GM18870 (cell line): ENCODE data around the gene PPID.
A peak's percentile ranks its signal among the peaks of the same experiment; 100 is the strongest.
"Not testable (repeated sequence)": the region's sequence is repeated elsewhere in the genome, so short reads cannot be mapped to it uniquely, and the experiment has no call there.

Experiments
- ATAC-seq: cut with Tn5 transposase; IDR thresholded peaks from one replicate; pipeline ENCODE4 v1.9.1; 2021; ENCODE audit warnings: moderate library complexity; ENCODE audit not compliant: unreplicated experiment

PPID gene

DNA sequence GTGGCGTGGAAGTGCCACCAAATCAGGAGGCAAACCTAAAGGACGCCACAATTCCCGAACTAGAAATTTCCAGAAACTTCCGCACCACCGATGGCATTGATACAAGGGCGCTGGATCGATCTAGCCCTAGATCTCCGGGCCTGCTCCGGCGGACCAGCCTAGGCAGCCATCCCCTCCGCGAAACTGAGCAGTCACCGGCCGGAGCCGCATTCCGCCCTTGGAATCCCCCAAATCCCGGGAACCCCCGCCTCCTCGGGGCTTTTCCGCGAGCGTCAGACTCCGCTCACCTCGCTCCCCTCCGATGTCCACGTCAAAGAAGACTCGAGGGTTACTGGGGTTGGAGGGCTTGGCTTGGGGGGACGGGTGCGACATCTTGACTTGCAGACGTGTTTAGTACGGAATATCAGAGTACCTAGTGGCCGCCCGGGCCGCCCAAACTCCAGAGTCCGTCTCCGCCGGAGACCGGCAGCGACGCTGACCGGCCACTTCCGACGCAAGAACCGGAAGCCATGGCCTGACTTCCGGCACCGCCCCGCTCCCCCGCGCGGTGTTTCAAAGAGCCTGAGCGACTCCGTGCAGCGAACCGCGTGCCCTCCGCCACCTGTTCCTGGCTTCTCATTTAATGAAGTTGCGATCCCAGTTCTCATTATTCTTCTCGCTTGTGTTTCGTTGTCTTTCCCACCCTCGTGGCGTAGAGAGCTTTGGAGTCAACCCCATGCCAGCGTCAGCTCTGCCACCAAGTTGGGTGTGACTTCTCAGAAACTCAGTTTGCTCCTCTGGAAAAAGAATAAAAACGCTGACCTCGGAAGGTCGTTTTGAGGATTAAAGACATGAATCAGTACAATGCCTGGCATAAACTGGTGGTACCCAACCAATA, at the start of gene PPID:
PPID (minus strand) TSS at position 480 of the 877 bp plus-strand sequence; CDS start at position 372, 108 bp downstream.
- ATAC-seq = peak; percentile 82

DNA sequence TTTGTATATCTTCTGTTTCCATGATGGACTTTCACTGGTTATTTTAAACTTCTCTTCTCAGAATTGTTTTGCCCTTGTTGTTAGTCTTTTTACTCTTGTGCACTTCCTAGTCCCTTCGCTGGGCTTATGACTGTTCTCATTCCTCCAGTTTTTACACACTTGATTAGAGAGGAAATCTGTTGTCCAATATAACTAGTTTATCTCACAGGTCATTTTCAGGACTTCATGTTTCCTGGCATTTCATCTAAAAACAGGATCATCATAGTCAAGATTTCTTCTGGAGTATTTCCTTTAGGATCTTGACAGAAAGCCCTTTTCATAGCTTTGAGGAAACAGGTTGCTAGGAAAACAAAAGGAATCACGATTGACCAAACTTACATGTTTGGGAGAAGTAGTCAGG, 48.6 kb upstream of the PPID start:
- no peak for ATAC-seq

DNA sequence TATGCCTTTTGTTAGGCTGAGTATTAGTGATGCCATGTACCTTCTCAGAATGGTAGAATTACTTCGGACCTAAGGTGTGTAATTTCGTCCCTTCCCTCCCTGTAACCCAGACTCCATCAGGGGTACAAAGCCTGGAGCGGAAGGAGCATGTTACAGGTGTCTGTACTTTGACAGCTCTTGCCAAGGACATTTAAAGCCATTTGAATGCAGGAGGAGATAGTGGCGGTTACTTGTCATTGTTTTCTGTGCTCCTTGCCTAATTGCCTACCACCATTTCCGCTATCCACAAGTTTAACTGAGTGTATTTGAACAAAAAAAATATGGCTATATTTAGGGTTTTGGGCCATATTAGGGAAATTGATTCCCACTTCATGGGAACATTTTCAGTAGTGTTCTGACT, 47.5 kb upstream of the PPID start:
- no peak for ATAC-seq

DNA sequence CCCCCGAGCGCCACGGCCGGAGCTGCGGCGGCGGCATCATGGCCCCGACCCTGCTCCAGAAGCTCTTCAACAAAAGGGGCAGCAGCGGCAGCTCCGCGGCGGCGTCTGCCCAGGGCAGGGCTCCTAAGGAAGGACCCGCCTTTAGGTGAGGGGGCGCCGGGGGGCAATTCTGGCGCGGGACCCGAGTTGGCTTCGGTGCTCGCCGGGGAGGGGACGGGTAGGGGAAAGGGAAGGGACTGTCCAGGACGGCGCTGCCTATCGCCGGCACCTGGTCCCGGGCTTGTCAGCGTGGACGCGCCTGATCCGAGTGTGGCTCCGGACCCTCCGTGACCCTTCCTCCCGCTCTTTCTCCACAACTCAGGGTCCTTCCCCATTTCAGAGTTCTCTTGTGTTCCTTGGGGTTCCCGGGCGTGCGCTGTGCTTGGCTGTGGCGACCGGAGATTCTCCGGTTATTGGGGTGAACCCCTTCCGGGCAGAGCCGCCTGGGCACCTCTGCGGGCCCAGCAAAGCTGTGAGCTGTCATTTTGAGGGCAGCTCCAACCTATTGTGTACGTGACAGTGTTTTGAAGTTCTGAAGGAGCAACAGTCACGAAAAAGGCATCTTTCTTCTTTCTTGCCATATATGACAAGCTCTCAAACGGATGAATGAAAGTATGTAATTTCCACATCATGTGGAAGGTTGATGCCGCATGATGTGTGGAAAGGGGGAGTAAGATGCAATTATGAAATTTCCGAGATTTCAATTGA, 46.2 kb upstream of the PPID start:
- ATAC-seq = peak; percentile 26

DNA sequence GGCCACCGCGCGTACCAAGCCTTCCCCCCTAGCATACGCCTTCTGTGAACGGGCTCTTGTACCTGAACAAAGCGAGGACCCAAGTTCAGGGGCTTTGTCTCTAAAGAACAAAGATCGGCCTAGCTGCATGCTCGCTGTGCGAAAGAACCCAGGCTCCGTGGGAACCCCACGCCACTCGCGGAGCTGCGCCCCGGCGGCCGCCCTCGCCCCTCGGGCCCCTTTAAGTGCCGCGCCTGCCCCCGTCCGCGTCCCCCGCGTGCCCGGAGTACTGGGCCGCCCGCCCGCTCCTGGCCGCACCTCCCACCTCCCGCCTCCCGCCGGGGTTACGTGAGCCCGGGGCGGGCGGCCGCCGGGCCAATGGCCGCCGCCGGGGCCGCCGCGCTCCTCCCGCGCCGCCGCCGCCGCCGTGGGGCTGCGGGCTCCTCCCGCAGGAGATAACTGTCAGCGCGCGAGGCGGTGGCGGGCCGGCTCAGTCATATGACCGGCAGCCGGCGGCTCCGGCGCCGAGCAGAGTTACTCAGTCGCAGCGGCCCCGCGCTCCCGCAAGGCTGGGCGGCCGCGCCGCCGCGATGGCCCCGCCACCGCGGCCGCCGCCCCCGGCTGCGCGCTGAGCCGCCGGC, 45.5 kb upstream of the PPID start, which contains the start of gene FNIP2:
FNIP2 (plus strand) TSS at position 472 of the 620 bp plus-strand sequence. CDS start 187 bp downstream, outside the sequence.
- ATAC-seq = peak; percentile 40

DNA sequence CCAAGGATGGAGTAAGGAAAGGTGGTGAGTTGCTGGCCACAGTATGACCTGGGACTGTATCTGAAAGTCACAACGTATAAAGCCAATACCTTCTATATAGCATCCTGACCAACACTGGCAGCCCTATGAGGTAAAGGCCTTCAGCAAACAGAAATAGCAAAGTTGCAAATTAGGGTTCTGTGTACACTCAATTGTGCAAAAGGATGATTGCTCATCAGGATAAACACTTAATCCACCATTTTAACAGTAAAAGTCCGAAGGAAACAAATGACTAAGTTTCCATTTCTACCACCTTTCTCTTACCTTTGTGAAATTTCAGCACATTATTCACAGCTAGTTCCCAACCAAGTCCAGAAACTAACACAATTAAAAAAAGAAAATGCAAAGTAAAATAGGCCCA, 44.3 kb upstream of the PPID start:
- ATAC-seq = no peak

DNA sequence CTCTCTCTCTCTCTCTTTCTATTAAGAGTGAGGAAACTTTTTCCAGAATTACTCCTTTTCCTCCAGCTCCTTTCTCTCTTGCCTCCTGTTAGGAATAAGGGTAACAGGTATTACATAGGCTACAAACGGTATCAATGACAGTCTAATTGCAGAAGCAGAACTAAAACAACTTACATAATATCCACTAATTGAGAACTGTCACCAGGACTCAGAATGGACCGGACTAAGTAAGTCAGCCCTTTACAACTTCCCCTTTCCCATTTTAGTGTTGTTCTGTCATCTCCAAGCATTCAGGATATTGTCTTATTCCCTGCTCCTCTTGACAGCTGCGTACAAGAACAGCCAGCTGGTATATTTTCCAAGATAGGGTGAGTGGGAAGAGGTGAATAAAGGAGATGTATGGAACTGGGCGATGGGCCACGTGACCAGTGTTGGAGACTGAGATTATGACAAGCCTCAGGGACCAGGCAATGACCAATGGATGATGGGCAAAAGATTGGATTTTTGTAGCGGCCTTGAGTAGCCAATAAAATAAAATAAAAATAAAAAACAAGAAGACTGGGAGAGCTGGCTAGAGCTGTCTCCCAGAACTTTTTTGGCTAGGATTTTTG, 43.3 kb upstream of the PPID start:
- ATAC-seq = no peak

DNA sequence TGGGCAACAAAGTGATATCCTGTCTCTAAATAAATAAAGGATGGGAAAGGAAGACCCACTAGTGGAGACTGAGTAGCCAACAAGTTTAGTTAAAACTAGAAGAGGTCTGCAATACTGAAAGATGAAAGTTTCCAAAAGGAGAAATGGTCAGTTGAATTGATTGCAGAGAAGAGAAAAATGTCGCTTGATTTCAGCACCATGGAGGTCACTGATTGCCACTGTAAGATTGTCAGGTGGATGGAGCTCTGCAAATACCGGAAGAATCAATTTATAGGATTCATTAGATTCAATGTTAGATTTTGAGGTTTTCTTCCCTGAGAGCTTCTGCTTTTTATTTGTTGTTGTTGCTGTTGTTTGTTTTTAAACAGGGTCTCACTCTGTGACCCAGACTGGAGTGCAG, 40.3 kb upstream of the PPID start:
- no peak for ATAC-seq

DNA sequence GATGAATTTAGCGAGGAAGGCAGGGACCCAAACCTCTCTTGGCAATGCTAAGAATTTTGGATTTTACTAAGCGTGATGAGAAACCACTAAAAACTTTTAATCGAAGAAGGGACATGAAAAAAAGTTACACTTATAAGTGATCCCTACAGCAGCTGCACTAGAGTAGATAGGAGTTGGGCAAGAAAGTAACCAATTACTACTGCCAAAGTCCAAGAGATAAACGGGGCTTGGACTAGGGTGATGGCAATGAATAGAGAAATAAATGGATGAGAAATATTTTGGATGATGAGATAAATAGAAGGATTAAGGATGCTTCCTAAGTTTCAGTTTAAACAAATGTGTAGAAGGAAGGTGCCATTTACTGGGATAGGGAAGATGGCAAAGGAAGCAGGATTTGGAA, 39.4 kb upstream of the PPID start:
- no peak for ATAC-seq

DNA sequence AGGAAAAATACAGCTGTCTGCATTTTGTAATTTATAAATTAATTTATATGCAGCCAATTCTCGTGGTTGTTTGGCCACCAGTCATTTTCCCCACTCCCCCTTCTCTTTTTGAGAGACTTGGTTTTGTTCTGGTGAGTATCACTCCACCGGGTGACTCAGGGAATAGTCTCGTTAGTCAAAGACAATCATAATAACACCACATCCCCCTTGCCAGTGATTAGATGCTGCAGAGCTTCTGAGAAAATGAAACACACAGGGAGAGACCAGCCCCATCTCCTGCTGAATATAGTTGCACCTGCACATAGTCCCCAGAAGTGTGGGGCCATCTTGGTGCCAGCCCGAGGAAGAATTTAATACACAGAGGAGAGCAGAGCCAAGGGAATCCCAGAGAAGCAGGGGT, 37.7 kb upstream of the PPID start:
- no peak for ATAC-seq

DNA sequence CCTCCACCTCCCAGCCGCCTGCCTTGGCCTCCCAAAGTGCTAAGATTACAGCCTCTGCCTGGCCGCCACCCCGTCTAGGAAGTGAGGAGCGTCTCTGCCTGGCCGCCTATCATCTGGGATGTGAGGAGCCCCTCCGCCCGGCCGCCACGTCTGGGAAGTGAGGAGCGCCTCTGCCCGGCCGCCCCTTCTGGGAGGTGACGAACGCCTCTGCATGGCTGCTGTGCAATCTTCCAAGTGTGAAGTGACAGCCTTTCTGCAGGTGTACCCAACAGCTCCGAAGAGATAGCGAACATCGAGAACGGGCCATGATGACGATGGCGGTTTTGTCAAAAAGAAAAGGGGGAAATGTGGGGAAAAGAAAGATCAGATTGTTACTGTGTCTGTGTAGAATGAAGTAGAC, 36.3 kb upstream of the PPID start:
- ATAC-seq = not testable (repeated sequence)

DNA sequence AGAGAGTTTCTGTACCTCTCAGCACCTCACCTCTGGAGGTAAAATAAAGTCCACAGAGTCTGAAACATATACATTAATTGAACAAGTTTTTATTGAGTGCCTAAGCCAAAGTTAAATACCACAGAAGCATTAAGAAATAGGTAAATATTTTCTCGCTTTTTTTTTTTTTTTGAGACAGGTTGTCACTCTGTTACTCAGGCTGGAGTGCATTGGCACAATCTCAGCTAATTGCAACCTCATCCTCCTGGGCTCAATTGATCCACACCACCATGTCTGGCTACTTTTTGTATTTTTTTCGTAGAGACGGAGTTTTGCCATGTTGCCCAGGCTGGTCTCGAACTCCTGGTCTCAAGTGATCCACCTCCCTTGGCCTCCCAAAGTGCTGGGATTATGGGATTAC, 35.5 kb upstream of the PPID start:
- ATAC-seq = no peak

DNA sequence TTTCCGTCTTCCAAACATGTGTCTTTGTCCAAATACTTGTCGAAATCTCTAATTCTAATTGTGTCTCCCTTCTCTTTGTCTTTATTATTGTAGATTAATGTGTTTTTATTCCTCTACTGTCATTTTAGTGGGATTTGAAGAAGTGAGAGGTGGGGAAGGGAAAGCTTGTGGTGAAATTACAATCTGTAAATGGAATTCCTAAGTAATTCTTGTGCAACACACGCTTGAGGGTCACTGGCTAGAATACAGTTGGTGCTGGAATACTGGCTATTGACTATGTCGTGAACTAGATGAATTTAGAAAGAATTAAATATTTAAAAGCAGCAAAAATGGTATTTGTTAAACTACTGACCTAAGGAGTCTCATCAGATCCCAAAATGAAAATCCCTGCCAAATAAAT, 34.9 kb upstream of the PPID start:
- ATAC-seq = no peak

DNA sequence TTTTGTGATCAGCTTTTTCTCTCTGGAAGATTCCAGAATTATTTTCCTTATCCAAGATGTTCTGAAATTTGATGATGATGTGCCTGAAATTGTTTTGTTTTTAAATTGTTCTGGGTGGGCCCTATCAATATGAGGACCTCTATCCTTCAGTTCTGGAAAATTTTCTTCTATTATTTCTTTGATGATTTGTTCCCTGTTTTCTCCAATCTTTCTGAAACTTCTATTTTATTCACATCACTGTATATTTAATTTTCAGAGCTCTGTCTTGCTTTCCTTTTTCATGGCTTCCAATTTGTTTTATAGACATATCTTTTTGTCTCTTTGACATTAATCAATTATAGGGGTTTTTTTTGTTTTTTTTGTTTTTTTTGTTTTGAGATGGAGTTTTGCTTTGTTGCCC, 33.4 kb upstream of the PPID start:
- ATAC-seq = no peak

DNA sequence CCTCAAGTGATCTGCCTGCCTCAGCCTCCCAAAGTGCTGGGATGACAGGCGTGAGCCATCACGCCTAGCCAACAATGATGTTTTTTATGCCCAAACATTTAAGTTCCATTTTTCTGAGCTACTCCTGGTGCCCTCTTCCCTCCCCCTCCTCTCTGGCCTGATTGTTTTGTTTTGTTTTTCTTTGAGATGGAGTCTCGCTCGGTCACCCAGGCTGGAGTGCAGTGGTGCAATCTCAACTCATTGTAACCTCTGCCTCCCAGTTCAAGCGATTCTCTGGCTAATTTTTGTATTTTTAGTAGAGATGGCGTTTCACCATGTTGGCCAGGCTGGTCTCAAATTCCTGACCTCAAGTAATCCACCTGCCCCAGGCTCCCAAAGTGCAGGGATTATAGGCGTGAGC, 32.6 kb upstream of the PPID start:
- not testable (repeated sequence) for ATAC-seq

DNA sequence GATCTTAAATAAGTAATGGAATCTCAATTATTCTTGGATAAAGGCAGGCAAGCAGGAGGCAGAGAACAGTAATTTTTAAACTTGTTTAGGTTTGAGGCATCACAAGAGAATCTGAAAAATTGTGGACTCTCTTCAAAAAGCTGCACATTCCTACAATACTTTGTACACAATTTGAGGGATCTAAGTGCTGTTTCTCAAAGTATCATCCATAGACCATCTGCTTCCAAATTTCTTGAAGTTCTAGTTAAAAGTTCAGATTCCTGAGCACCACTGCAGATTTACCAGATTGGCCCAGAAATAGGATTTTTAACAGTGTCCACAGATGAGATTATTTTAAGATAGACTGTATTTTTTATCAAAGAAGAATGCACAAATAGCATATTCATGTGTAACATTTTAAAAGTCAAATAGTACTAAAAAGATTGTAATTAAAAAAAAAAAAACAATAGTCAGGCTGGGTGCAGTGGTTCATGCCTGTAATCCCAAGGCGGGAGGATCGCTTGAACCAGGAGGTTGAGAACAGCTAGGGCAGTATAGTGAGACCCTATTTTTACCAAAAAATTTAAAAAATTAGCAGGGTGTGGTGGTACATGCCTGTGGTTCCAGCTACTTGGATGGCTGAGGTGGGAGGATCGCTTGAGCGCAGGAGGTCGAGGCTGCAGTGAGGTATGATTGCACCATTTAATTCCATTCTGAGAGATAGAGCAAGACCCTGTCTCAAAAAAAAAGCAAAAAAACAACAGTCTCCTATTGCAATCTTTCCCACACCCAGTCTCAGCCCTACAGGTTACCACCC, 31.4 kb upstream of the PPID start:
- ATAC-seq = no peak

DNA sequence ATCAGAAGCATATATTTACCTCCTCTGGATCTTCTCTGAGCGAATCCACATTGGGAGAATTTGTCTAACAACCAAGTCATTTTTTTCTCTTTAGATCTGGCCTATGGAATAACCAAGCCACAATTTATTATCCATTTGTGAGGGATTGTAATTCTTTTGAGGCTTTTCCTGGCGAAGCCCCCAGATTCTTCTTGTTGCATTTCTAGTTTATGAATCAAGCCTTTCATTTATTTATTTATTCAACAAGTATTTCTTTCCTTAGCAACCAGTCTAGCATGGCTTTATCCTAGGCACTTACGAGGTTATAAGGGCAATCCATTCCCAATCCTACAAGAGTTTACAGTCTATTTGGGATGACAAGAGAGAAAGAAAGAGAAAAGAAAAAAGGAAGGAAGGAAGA, 27.2 kb upstream of the PPID start:
- no peak for ATAC-seq

DNA sequence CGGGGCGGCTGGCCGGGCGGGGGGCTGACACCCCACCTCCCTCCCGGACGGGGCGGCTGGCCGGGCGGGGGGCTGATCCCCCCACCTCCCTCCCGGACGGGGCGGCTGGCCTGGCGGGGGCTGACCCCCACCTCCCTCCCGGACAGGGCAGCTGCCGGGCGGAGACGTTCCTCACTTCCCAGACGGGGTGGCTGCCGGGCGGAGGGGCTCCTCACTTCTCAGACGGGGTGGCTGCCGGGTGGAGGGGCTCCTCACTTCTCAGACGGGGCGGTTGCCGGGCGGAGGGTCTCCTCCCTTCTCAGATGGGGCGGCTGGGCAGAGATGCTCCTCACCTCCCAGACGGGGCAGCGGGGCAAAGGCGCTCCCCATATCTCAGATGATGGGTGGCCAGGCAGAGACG, 23.3 kb upstream of the PPID start:
- not testable (repeated sequence) for ATAC-seq

DNA sequence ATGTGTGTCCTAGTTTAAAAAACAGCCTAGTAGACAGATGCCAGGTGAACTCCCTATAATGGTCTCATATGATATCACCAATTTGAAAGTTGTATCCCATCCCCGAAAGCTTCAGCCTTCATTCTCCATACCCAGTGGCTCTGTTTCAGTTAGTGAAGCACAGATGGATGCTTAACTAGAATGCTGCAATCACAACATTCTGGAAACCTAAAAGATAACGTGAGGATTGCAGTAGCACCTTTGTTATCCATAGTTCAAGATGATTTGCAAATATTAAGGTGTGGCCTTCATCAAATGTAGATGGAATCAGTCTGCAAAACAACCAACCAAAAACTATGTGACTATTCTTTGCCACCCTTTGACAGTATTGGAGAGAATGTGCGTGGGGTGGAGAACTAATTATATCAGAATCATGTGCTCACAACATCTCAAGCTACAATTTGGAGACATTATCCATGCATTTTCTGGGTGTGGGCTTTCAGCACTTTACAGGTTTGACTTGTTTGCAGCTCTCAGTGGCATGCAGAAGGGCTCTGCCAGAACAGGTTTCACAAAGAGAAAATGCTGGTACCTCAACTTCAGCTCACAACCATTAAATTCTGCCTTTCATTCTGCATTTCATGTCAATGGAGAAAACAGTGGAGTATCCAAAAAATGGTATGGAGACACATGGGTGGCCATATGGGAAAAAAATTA, 18.3 kb upstream of the PPID start:
- ATAC-seq = no peak

DNA sequence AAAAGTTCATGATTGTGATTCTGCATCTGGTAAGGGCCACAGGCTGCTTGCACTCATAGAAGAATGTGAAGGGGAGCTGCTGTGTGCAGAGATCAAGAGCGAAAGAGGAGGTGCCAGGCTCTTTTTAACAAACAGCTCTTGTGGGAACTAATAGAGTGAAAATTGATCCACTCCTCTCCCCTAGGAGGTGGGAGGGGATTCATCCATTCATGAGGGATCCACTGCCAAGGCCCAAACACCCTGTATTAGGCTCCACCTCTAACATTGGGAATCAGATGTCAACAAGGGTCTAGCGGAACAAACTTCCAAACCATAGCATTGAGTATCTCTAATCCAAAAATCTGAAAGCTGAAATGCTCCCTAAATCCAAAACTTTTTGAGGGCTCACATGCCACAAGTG, 16.4 kb upstream of the PPID start:
- ATAC-seq = no peak
